ENCODE data around the gene INPP5A.
"Not testable (repeated sequence)": the region's sequence is repeated elsewhere in the genome, so short reads cannot be mapped to it uniquely, and the experiment has no call there.

INPP5A gene

DNA sequence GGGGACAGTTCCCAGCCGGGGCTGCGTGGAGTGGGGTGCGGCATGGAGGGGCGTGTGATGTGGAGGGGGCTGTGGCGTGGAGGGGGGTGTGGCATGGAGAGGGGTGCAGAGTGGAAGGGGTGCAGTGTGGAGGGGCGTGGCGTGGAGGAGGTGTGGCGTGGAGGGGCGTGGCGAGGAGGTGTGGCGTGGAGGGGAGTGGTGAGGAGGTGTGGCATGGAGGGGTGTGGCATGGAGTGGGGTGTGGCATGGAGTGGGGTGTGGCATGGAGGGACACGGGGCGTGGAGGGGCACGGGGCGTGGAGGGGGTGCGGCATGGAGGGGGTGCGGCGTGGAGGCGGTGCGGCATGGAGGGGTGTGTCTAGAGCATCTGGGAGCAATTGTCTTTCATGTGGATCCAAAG lies 214.8 kb downstream of the INPP5A start:
- DNase-seq = no peak

DNA sequence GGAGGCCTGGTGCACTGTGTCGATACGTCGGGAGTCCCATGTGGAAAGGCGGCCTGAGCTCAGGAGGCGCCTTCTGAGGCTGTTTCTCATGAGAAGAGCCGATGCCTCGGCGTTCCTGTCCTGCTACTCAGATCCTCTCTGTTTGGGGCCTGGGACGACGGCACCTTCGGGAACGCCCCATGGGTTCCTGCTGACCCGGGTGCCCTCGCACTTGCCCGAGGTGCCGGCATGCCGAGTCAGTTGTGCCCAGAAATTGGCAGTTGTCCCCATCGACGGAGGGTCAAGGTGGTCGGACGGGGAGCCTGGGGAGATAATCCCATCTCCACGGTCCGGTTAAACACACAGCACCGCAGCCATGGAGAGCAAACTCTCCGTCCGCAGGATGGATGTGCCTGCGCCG lies 215.4 kb downstream of the INPP5A start:
- DNase-seq = no peak

DNA sequence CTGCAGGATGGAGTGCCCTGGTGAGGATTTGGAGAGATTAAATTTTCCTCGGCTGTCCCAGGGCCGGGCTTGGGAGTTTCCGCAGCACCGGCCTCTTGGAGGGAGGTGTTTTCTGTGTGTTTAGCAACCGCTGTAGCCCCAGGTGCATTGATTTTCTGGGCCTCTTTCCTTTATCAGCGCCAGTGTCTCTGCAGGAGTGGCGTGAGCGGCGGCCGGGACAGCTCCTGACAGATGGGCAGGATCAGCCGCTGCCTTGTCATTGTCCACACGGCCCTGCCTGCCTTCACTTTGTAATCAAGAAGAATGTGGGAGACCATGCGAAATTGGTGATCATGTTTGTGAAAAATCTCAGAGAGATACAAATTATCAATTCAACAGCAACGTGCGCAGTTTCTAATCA lies 216.0 kb downstream of the INPP5A start:
- no peak for DNase-seq

DNA sequence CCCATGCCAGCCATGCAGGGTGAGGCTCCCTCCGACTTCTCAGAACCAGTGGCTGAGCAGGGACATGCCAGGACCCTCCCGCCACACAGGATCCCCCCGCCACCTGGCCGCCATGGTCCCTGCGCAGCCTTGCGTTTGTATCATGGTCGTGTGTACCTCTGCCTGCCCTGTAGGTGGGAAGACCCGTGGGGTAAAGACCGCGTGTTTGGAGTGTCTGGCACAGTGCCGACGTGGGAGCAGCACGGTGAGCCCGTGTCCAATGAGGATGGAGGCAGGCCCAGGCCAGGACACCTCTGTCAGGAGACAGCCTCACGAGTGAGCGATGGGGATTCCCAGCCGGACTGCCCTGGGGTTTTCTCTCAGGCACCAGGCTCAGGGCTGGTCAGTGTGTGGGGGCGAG lies 216.5 kb downstream of the INPP5A start:
- no peak for DNase-seq

DNA sequence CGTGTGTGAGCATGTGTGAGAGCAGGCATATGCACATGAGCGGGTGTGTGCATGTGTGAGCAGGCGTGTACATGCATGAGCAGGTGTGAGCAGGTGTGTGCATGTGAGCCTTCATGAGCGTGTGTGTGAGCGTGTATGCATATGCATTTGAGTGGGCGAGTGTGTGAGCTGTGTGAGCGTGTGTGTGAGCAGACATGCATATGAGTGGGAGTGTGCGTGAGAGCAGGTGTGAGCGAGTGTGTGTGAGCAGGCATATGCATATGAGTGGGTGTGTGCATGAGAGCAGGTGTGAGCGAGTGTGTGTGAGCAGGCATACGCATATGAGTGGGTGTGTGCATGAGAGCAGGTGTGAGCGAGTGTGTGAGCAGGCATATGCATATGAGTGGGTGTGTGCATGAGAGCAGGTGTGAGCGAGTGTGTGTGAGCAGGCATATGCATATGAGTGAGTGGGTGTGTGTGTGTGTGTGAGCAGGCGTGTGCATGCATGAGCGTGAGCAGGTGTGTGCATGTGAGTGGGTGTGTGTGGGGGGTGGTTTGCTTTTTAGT lies 217.7 kb downstream of the INPP5A start:
- no peak for DNase-seq

DNA sequence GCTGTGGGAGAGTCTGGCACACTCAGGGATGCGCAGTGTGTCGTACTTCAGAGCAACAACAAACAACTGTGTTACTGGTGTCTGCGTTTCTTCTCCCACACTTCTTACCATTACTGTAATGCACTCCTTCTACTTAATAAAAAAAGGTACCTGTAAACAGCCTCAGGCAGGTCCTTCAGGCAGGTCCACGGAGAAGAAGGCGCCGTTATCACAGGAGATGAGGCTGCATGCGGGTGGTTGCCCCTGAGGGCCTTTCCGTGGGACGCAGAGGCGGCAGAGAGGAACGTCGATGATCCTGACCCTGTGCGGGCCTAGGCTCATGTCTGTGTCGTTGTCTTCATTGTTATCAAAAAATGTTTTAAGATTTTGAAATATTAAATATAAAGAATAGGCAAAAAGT lies 219.0 kb downstream of the INPP5A start:
- DNase-seq = no peak

DNA sequence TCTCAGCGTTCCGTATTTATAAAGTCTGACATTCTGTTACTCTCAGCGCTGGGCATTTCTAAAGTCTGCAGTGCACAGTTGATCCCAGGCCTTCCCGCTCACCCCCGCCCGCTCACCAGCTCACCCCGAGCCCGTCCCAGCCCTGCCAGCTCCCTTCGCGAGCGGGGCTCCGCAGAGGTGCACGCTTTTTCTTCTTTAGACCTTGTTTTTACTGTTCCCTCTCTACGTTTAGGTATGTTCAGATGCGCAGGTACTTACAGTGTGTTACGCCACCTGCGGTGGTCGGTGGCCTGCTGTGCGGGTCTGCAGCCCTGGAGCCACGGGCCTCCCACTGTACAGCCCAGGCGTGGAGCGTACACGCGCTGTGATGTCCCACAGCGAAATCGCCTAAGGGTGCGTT lies 219.6 kb downstream of the INPP5A start:
- no peak for DNase-seq

DNA sequence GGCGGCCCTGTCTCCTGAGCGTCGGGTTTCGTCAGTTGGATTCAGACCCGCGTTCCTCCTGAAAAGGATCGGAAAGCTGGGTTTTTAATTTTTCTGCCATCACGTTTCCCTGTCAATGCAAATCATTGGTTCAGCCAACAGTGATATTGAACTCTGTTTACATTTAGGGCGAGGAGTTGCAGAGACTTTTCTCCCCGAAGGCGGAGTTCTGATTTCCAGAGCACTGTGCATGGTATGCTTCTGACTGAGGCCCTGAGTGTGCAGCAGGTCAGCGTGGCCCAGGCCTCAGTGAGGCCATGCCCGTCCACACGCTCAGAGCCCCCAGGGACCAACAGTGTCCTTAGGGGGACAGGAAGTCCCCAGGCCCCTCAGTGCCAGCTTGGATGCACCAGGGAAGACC lies 221.3 kb downstream of the INPP5A start:
- DNase-seq = no peak

DNA sequence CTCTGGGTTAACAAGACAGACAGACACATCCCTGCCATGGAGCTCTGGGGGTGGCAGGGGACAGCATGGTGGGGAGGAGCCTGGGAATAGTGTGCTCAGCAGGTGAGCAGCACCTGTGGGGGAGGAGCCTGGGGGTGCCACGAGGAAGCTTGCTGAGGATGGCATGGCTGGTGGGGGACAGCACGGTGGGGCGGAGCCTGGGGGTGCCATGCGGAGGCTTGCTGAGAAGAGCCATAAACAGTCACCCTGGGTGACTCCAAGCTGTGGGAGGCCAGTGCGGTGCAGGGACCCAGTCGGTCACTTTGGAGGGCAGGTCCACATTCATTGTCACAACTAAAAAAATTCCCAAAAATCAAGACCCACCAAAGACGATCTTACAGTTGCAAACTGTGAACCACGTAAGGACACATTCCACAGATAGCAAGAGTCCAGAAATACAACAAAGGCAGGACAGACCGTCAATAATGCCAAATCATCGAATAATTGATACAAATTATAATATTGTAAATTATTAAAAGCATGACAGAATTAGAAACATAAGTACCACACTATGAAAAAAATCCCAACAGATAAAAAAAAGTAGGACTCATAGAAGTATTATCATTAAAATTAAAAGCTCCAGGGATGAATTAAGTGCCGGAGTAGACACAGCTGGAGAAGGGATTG lies 223.9 kb downstream of the INPP5A start:
- no peak for DNase-seq

DNA sequence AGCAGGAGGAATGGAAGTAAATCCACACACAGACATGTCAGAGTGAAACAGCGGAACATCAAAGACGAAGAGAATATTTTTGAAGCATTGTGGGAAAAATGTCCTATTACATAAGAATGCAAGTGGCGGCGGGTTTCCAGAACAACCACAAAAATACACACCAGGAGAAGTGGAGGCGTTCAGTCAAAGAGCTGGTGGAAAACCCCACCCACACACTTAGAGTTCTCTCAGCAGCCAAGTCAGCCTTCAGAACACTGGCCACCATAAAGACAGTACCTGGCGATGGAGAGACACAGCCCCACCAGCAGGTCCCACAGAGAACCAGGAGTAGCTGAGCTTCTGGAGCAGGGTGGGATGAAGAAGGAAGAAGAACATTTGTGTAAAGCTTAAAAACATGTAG lies 224.7 kb downstream of the INPP5A start:
- DNase-seq = no peak

DNA sequence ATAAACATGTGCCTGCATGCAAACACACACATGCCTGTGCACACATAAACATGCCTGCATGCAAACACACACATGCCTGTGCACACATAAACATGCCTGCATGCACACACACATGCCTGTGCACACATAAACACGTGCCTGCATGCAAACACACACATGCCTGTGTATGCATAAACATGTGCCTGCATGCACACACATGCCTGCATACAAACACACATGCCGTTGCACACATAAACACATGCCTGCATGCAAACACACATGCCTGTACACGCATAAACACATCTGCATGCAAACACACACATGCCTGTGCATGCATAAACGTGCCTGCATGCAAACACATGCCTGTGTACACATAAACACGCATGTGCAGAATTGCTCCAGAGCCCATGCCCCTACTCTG lies 226.0 kb downstream of the INPP5A start:
- no peak for DNase-seq

DNA sequence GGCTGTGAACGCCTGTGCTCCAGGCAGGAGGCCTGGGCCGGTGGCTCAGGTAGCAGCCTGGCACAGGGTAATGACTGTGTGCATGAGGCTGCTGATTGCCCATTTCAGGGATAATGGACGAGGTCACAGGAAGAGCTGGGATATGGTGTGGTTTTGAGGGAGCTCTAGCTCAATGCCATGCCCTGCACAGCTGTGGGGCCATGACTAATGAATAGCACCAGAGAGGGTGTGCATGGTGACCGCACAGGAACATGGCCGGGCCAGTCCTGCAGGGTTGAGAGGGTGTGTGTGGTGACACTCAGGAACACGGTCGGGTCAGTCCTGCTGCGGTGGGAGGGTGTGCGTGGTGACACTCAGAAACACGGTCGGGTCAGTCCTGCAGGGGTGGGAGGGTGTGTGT lies 226.5 kb downstream of the INPP5A start:
- no peak for DNase-seq

DNA sequence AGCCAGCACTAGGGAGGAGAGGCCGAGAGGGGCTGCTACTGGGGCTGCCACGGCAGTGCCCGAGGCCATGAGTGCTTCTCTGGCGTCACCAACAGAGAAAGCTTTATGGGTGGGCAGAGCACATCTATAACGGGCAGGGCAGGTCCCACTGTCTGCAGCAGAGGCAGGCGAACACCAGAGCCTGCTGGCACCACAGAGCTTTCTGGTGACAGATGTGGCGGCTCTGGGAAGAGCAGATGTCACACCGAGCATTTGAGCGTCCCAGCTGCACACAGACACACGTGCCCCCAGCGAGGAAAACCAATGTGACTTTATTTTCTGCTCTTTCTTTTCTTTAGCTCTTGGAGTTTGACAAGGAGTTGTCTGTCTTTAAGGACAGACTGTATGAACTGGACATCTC lies 227.8 kb downstream of the INPP5A start:
- DNase-seq = no peak

DNA sequence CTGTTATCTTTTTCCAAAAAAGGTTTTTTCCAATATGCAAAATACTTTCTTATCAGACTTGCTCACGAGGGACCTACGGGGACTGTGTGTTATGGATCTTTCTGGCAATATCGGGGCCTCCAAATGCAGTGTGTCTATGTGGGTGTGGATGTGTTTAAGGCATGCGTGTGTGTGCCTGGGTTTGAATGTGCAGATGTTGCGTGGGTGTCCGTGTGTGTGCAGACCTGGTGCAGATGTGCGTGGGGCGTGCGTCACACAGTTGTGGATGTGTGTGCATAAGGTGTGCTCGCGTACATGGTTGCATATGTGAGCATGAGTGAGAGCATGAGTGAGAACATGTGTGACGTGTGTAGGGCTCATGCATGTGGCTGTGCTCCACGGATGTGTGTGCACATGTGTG lies 228.7 kb downstream of the INPP5A start:
- no peak for DNase-seq

DNA sequence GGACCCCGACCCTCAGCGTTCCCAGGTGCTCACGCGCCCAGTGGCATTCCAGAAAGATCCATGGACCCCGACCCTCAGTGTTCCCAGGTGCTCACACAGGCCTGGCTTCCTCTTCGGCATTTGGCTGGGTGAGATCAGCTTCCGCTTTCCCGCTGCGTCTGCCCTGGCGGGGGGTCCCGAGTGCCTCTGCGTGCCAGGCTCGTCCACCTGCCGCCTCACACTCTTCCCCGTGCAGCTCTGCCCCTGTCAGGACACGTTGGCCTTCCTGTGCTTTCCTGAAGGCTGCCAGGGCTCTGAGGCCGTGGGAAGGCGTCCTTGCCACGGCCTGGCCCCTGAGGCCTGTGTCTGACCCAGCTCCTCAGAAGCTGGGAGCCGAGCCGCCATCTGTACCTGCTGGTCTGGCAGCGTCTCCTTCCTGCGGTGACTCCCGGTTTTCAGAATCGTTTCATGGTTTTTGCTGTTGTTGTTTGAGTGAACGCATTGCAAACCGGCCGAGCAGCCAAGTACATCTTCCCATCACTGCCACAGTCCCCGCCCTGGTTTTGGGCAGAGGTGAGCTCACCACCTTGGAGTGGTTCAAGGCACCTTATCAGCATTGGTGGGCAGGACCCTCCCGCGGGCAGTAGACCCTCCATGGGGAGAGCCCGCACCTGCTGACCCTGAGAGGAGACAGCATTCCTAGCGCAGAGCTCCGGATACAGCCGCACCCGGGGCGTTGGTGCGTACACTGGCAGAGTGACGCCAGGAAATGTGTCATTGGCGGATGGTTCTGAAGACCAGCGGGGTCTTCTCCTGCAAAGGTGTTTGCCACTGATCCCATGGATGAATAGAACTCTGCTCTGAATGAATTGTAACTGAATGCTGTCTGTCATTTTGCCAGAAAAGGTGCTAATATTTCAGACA lies 231.0 kb downstream of the INPP5A start:
- DNase-seq = no peak

DNA sequence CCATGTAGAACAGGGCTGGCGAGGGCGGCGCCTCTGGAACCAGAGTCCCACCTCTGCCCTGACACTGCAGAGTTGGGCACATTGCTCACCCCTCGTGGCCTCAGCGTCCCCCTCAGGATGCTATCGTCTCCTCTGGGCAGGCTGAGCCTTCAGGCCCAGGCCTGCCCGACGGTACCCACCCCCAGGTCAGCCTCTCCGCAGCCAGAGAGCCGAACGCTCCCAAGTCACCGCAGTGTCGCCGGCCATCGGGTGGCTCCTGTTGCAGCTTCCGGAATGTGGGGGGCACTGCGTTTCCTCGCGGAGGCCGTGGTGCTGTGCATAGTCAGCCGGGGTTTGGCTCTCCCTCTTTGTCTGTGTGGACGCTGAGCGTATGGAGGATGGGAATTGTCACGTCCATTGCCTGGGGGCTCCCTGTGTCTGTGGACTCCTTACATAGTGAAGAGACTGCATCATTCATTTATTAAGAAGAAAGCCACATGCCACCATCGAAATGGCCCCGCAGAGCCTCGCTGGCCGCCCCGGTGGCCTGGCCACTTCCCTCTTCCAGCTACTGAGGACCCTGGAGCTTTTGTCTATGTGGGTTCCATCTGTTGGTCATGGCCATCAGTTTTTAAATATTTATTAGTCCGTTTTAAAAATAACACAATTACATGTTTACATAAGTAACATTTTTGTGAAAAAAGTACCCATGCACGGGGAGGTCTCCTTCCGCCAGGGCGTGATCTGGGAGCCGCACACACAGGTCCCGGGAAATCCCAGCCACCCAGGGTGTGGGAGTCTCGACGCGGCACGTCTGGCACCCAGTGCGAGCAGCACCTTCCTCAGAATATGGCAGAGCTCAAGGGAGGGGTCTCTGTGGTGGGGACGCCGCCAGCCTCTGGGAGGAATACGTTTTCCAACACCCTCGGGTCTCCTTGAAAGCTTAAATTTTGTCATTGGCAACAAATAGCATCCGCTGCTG lies 232.8 kb downstream of the INPP5A start:
- DNase-seq = no peak

DNA sequence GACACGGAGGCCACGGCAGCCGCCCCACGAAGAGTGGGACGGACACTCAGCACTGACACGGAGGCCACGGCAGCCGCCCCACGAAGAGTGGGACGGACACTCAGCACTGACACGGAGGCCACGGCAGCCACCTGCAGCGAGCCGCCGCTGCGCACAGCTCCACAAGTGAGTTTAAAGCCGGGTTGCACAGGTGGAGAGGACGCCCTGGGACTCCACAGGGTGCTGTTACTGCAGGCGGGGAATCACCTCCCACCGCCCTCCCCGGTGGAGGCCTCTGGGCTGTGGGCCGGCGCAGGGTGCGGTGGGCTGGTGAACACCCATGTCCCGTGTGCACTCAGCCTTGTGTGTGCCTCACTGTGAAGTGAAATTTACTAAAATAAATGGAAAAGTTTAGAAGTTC lies 235.2 kb downstream of the INPP5A start:
- not testable (repeated sequence) for DNase-seq

DNA sequence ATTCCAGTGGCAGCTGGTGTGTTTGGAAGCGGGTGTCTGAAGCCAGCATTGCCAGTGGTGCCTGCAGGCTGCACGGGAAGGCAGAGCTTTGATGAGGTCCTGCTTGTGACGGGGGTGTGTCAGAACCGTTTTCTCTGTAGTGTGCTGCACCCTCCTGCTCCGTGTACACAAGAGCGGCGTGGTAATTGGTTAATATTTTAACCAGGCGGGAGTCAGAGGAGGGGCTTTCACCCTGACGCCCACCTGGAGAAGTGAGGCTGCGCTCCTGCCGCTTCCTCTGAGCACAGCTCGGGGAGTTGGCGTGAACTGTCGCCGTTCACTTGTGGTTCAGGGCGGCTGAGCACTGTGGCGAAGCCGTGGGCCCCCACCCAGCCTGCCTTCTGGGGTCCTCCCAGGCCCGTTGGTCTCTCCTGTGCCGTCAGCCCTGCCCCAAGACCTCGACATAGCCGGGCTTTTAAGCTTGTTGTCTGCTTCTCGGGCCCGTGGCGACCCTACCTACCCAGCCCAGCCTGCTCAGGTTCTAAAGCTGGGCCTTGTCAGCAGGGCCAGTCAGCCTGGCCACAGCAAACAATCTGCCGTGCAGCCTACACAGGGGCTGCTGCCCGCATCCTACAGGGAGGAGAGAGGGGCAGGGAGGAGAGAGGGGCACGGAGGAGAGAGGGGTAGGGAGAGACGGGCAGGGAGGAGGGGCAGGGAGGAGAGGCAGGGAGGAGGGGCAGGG lies 236.8 kb downstream of the INPP5A start:
- no peak for DNase-seq

DNA sequence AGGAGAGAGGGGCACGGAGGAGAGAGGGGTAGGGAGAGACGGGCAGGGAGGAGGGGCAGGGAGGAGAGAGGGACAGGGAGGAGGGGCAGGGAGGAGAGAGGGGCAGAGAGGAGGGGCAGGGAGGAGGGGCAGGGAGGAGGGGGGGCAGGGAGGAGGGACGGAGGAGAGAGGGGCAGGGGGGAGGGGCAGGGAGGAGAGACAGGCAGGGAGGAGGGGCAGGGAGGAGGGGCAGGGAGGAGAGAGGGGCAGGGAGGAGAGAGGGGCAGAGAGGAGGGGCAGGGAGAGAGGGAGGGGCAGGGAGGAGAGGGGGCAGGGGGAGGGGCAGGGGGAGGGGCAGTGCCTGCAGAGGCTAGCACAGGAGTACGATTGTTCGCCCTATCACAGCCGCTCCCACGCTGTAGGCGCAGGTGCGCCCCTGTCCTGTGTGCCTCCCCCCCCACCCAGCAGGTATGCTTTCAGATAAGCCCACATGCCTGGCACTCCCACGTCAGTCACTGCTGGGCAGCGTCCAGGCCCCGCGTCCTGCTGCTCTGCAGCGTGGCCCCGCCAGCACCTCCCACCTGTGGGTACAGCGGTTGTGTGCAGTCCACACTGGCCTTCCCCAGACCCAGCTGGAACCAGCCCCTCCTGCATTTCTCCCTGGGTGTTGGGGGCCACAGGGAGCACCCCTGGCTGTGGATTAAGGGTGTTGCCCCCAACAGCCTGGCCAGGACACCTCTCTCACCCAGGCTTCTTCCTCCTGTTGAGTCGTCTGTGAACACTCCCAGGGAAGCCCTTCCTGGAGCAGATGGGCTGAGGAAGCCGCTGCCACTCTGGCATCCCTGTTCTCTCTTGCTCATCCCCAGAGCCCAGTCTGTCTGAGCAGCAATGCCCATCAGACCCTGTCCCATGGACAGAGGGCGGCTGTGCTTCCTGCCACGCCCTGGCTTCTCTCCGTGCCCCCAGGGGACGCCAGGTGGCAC lies 237.6 kb downstream of the INPP5A start:
- DNase-seq = no peak

DNA sequence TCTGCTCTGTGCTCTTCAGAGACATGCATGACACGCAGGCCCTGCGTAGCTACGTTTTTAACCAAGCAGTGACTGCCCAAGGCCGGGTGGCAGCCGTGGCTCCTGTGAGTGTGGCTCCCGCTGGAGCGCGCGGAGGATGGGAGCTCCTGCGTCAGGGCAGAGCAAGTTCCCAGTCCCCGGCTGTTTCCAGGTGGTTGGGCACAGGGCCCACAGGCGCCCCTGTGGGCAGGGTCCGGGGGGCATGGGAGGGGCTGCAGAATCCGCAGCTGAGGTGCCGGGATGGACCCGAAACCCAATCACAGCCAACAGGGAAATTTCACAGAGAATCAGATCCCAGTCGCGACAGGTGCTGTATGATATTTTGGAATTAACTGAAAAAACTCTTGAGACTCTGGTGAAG lies 238.6 kb downstream of the INPP5A start:
- no peak for DNase-seq

DNA sequence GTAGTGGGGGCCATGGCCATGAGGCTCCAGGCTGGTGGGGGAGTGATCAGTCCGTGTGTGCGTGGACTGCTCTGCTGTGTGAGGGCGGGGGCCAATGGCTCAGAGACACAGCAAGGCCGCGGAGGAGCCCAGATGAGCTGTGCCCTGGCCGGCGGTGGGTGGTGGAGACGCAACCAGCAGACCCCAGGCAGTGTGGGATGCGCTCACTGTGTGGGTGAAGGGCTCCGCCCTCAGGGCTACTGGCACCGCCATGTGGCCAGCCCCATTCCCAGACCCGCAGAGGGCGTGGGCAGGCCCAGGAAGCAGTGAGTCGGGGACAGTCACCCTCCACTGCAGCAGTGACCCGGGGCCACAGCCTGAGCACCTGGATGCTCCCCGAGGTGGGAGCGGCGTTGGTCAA lies 239.2 kb downstream of the INPP5A start:
- DNase-seq = no peak
